GM12874 (cell line): ENCODE data around the gene SMAD3.

Experiments used
- CTCF ChIP-seq: IDR thresholded peaks from 2 replicates; pipeline ENCODE4 v1.5.1; 2011; ENCODE audit warnings: low read depth, mild to moderate bottlenecking, control low read depth, low read length, moderate library complexity; ENCODE audit not compliant: insufficient read depth

The SMAD3 gene

GRCh38 chr15:67194171-67195114 lies 129.0 kb downstream of the SMAD3 start:
- TF ChIP-seq CTCF = no peak

GRCh38 chr15:67195305-67195704 lies 129.9 kb downstream of the SMAD3 start:
- TF ChIP-seq CTCF = no peak

- no peak for TF ChIP-seq CTCF
Measured at GRCh38 chr15:67196222-67196621, 130.8 kb downstream of the SMAD3 start.

- no peak for TF ChIP-seq CTCF
Measured at GRCh38 chr15:67196672-67197363, 131.4 kb downstream of the SMAD3 start.

GRCh38 chr15:67197364-67197695 lies 131.9 kb downstream of the SMAD3 start:
- TF ChIP-seq CTCF = no peak

- no peak for TF ChIP-seq CTCF
Measured at GRCh38 chr15:67198157-67198754, 132.9 kb downstream of the SMAD3 start.

GRCh38 chr15:67199391-67199790 lies 134.0 kb downstream of the SMAD3 start:
- no peak for TF ChIP-seq CTCF
